ENCODE data around the gene COPA. TPM values are rescaled to one million over a fixed set of nuclear protein-coding genes. Genes with fewer than 3 reads are reported as not detected.

Gene COPA
- total RNA-seq, 1 donor from 2014 or later, result 118 TPM

DNA sequence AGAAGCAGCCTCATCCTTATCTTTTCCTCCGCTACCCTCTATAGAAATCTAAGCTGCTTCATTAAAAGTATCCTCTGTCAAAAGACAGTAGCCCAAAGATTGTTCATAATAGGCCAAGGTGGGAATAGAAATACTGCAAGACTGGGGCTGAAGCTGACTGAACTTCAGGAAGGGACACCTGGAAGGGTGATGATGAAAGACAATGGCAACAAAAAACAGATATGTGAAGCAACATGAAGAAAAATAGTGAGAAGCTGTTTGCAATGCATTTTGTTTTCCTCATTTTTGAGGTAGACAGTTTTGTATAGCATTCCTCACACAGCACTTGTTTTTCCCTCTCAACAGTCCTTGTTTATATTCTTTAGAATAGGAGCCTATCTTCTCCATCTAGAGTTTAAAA is 97.6 kb downstream of the COPA start:
- no peak for DNase-seq (ENCODE audit: low spot score)
- intact Hi-C loops (cut with DNase I), result no loop called here

DNA sequence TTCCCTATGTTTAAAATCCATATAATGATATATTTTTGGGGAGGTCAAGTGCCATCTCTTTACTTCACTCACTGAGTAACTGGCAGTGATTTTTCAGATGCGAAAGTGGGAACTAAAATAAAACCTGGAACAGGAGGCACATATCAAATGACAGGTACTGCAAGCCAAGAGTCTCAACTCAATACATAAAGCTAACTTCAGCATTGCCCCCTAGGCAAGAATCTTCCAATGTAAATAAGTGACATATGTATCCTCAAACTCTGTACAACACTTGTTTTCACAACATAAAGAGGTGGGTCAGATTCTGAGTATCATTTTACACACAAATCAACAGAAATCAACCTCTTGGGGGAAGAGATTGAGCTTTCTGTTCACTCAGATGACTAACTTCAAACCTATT is 98.8 kb downstream of the COPA start:
- no peak for DNase-seq (ENCODE audit: low spot score)
- intact Hi-C loops (cut with DNase I), result no loop called here

DNA sequence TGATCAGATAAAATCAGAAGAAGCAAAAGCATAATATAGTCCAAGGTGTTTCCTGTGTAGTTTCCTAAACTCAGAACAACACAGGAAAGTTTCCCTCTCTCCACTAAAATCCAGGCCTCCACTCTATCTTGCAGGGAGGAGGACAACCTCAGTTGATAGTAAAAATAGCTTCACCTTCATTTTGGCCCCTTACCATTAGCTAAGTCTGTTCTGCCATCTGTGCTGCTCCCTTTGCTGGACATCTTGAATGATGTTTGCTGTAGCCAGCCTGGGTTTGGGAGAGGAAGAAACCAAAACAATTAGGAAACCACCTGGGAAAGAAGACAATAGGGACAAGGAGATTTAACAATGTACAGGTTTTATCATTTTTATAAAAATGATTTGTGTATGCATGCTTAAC is 99.3 kb downstream of the COPA start:
- DNase-seq (ENCODE audit: low spot score), result no peak
- intact Hi-C loops (cut with DNase I), result no loop called here

DNA sequence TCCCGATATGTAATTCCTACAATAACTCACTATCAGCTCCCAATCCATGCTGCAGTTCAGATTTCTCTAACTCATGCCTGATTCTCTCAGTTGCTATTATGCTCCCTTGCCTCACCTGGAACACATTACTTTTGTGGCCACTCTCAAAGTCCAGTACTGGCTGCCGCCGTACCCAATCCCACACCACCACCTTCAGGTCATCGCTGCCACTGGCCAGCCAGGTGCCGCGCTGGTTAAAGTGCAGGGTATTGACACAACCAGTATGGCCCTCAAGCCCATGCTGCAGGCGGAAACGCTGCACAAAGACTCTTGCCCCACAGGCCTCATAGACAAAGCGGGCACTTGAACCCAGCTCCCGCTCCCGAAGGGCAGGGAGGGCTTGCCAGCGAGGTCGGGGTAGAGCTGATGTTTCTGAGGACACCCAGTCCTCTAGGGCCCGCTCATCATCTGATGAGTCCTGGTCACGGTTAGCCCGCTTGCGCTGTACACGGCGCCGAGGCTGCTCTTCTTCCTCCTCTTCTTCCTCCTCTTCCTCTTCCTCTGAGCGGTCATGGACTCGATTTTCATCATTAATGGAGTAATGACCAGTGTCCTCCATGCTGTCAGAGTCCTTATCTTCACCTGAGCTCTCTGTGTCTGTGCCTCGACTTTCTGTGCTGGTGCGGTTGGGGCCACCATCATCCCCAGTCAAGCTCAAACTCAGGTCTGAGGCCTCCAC is 103.3 kb downstream of the COPA start:
- intact Hi-C loops (cut with DNase I), result no loop called here
- DNase-seq (ENCODE audit: low spot score), result no peak

Other genes starting within 250 kb of the COPA start
- gene IGSF8, start 244.6 kb downstream of the COPA start, total RNA-seq, result 29.7 TPM
- gene ATP1A2, start 227.5 kb downstream of the COPA start, total RNA-seq, result 147 TPM
- gene ATP1A4, start 191.6 kb downstream of the COPA start, total RNA-seq, result 1.0 TPM
- 57.8 TPM for gene CASQ1, start 152.7 kb downstream of the COPA start, total RNA-seq
- 317 TPM for gene PEA15, start 137.9 kb downstream of the COPA start, total RNA-seq
- 123 TPM for gene DCAF8, start 80.7 kb downstream of the COPA start, total RNA-seq
- 68.9 TPM for gene PEX19, start 58.1 kb downstream of the COPA start, total RNA-seq
- gene NCSTN, start 133 bp upstream of the COPA start, total RNA-seq, result 53.7 TPM
- gene NHLH1, start 23.8 kb upstream of the COPA start, total RNA-seq, result not detected
- gene VANGL2, start 57.3 kb upstream of the COPA start, total RNA-seq, result 1.4 TPM
- gene SLAMF6, start 180.0 kb upstream of the COPA start, total RNA-seq, result 0.13 TPM
- 2.4 TPM for gene CD84, start 236.2 kb upstream of the COPA start, total RNA-seq

Data from cardiac septum (tissue), 1 donor.